Esophagus muscularis mucosa (tissue), 3 donors: ENCODE results near the gene ZAR1L.

Experiments used
- CTCF ChIP-seq, 3 experiments: fragments of 200-600 bp in 2 of 3; fragments of 450-650 bp in 1 of 3; sonication (generic) in 2 of 3; IDR thresholded peaks; one replicate each; pipeline ENCODE4 v1.5.1; 2017 to 2019; ENCODE audit warnings: antibody characterized with exemption in 3 of 3, mild to moderate bottlenecking in 2 of 3, moderate library complexity in 1 of 3
- POLR2A ChIP-seq: fragments of 450-650 bp; IDR thresholded peaks from one replicate; pipeline ENCODE4 v1.6.1; 2017; ENCODE audit warnings: antibody characterized with exemption, moderate library complexity, mild to moderate bottlenecking, low read depth

GRCh38 chr13:32262619-32263018 lies 52.5 kb downstream of the ZAR1L start:
- TF ChIP-seq CTCF (IDR thresholded peaks at IDR 0.05) (no peak), POLR2A (no peak)
